Cardiac fibroblast (primary cell): ENCODE measurements around the gene ATG4D.

Source experiments
- DNase-seq, 2 donors: peaks; one replicate each; pipeline versions ENCODE4 v3.0.0 to v3.0.0-alpha.2; 2010; ENCODE audit warnings: low read depth in 2 of 2
- H3K4me3 ChIP-seq, 2 donors: replicated peaks in 1 of 2; 1 replicate in 1 of 2; 2 replicates in 1 of 2; pipeline ENCODE4 v1.5.1; 2011; ENCODE audit warnings: low read depth in 2 of 2, low read length in 2 of 2, mild to moderate bottlenecking in 2 of 2, moderate library complexity in 1 of 2
- TF ChIP-seq, protein P1 (sequence below): IDR thresholded peaks from one replicate; pipeline ENCODE4 v1.5.1; 2011; ENCODE audit warnings: low read depth, mild to moderate bottlenecking, low read length, inconsistent platforms

Gene ATG4D

DNA sequence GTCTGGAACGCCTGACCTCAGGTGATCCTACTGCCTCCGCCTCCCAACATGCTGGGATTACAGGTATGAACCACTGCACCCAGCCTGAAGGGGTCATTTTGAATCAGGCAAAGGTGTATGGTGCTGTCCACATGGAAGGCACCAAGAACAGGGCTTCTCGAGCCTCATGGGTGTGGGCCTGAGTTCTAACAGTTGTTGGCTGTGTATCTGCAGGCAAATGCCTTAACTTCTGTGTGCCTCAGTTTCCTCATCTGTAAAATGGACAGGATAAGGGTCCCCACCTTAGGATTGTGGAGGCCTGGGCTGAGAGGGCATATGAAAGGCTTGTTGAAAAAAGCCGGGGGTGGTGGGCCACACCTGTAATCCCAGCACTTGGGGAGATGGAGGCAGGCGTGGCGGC is 34.2 kb downstream of the ATG4D start:
- DNase-seq, result no peak
- TF ChIP-seq, protein P1, sequence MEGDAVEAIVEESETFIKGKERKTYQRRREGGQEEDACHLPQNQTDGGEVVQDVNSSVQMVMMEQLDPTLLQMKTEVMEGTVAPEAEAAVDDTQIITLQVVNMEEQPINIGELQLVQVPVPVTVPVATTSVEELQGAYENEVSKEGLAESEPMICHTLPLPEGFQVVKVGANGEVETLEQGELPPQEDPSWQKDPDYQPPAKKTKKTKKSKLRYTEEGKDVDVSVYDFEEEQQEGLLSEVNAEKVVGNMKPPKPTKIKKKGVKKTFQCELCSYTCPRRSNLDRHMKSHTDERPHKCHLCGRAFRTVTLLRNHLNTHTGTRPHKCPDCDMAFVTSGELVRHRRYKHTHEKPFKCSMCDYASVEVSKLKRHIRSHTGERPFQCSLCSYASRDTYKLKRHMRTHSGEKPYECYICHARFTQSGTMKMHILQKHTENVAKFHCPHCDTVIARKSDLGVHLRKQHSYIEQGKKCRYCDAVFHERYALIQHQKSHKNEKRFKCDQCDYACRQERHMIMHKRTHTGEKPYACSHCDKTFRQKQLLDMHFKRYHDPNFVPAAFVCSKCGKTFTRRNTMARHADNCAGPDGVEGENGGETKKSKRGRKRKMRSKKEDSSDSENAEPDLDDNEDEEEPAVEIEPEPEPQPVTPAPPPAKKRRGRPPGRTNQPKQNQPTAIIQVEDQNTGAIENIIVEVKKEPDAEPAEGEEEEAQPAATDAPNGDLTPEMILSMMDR, result no peak
- no peak overlapping the region for H3K4me3 ChIP-seq

GRCh38 chr19:10580979-10581631 is 37.4 kb downstream of the ATG4D start:
- TF ChIP-seq, protein P1, result peak; percentile 99
- peak; percentile 95 to 96 for DNase-seq
- no peak overlapping the region for H3K4me3 ChIP-seq

DNA sequence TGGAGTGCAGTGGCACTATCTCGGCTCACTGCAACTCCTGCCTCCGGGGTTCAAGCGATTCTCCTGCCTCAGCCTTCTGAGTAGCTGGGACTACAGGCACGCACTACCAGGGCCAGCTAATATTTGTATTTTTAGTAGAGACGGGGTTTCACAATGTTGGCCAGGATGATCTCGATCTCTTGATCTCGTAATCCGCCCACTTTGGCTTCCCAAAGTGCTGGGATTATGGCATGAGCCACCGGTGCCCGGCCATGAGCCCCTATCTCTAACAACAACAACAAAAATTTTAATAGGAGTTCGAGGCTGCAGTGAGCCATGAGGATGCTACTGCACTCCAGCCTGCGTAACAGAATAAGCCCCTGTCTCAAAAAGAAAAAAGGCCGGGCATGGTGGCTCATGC is 38.4 kb downstream of the ATG4D start:
- TF ChIP-seq, protein P1, result no peak
- H3K4me3 ChIP-seq, result no peak overlapping the region
- no peak for DNase-seq

DNA sequence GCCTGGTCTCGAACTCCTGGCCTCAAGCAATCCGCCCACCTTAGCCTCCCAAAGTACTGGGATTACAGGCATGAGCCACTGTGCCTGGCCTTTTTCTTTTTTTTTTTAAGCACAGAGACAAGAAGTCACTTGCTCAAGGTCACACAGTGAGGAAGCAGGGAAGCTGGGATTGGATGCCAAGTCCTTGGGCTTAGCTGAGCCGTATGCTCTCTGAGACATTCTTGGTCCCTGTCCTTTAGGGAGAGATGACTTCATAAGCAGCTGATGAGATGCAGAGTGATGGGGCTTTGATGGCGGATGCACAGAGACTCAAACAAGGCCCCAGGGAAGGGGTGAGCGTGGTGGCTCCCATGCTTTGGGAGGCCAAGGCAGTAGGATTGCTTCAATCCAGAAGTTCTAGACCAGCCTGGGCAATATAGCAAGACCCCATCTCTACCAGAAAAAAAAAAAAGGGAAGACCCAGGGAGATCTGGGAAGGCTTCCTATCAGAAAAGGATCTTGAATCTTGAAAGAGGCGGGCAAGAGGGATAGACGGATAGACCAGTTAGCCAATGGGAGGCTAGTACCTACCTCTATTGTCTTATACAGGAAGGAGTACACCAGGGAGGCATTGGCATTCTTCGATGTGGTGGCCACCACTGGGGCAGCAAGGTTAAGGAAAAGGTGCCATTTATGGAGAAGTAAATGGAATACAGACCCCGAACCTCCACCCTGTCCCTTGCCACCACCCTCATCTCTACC is 39.5 kb downstream of the ATG4D start:
- no peak overlapping the region for H3K4me3 ChIP-seq
- DNase-seq, result no peak
- TF ChIP-seq, protein P1, result no peak

DNA sequence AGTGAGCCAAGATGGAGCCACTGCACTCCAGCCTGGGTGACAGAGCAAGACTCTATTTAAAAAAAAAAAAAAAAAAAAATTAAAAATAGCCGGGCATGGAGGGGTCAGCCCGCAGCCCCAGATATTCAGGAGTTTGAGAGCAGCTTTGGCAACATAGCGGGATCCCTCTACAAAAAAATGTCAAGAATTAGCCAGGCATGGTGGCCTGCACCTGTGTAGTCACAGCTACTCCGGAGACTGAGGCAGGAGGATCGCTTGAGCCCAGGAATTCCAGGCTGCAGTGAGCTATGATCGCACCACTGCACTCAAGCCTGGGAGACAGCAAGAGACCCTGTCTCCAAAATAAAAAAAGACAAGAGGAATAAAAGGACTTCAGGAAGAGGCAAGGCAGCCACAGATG is 42.7 kb downstream of the ATG4D start:
- H3K4me3 ChIP-seq, result no peak overlapping the region
- TF ChIP-seq, protein P1, result no peak
- DNase-seq, result no peak

DNA sequence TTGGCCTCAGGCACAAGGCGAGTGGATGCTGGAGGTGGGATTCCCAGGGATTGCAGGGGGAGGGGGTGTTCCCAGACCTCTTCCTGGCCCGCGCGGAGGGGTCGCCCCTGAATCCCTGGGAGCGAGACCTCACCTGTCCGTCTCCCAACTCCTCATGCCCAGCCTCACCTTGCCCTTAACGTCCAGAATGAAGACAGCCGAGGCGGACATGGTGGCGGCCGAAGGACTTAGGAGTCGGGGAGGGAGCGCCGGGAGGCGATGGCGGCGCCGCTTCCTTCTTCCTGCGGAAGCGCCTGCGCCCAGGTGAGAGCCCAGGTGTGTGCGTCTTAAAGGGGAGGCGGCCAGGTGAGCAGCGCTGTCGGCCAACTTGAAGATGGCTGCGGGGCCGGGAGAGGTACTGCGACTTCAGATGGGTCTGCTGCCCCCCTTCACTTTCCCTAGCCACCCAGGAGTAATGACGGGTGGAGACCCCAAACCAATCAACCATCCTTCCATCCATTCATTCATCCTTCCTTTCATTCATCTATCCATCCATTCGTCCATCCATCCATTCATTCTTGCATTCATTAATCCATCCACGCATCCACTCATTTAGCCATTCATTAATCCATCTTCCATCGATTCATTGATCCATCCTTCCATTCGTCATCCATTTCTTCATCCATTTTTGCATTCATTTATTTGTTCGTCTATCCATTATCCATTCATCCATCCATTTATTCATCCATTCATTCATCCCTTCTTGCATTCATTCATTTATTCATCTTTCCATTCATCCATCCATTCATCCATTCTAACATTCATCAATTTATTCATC is 43.5 kb downstream of the ATG4D start, which contains the start of gene AP1M2:
Gene AP1M2, minus strand, starts transcription at position 291 of the 817 bp plus-strand sequence. Its CDS starts 81 bp downstream, at position 210.
- DNase-seq, result no peak
- no peak within 1 kb of the TSS for H3K4me3 ChIP-seq
- TF ChIP-seq, protein P1, result no peak
